ENCODE results near the gene CENPE.
A peak's percentile ranks its signal among the peaks of the same experiment; 100 is the strongest.

The CENPE gene

GRCh38 chr4:103118166-103118565, 80.0 kb downstream of the CENPE start:
- no peak for DNase-seq

GRCh38 chr4:103111598-103111997, 86.5 kb downstream of the CENPE start:
- no peak for DNase-seq

DNA sequence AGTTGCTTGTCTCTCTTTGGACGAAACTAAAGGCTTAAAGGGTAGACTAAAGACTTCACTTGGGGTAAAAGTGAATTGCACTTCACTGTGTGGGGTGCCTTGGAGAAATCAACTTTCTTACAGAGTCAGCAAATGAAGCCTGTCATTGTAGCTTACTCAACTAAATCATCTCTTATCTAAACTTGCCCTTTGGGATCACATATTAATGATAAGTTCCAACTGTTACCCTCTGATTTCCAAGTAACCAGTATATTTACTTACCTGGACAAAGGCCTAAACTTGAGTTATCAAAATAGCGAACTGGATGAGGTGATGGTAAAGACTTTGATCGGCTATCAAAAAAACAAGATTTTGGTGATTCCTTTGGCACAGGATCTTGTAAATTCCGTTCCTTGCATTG, 89.6 kb downstream of the CENPE start:
- no peak for DNase-seq

DNA sequence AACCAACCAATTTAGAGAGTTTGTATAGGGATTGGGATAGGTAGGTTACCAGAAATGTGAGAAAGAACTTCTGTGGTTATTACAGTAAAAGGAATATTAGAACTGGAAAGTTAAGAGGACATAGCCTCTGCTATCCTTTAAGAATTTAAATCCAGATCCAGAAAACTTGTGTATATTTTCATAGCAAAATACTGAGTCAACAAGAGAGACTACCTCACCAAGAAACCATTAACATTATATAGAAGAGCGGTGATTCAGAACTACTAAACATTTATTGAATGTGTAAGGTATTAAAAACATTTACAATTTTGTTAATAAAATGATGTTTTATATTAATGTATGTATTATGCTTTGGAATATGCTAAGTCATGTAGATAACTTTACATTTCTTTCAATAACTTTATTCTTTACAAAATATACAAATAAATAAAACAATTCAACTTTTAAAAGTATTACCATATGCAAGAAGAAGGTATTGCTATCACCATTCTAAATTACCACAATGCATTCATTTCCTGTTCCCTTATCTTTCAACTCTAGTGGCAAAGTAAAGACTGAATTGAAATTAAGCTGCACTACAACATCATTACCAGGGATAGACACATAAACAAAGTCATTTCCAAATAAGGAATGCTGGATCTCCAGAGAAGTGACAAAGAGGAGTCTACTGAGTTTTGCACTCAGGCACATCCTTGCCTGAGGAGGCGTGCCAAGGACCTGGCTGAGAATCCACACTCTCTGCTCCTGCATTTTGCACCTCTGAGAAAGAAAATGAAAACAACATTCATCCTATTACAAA, 92.4 kb downstream of the CENPE start:
- no peak for DNase-seq

DNA sequence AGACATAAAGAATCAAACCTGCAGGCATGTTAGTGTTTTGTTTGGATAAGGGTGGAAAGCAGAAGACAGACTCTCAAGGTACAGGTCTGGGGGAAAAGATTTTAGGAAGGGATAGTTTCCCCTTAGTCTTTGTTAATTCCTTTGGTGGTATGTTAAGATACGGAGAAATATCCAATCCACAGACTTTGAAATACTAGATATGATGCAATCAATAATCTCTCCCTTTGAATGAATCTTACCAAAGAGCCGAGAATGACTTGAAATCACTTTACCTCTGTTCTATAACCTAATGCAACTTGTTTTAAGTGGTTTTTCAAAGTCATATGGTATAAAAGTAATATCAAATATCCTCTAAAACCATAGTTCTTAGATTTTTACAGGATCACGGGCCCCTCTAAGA, 93.3 kb downstream of the CENPE start:
- DNase-seq, result no peak

GRCh38 chr4:103100691-103101090, 97.5 kb downstream of the CENPE start:
- DNase-seq, result no peak

GRCh38 chr4:103099691-103100392, 98.3 kb downstream of the CENPE start, which contains the start of gene BDH2:
TSS of gene BDH2 (minus strand) at chr4:103099834. CDS start at chr4:103096254, 3,580 bp downstream.
- DNase-seq, result peak; percentile 89

DNA sequence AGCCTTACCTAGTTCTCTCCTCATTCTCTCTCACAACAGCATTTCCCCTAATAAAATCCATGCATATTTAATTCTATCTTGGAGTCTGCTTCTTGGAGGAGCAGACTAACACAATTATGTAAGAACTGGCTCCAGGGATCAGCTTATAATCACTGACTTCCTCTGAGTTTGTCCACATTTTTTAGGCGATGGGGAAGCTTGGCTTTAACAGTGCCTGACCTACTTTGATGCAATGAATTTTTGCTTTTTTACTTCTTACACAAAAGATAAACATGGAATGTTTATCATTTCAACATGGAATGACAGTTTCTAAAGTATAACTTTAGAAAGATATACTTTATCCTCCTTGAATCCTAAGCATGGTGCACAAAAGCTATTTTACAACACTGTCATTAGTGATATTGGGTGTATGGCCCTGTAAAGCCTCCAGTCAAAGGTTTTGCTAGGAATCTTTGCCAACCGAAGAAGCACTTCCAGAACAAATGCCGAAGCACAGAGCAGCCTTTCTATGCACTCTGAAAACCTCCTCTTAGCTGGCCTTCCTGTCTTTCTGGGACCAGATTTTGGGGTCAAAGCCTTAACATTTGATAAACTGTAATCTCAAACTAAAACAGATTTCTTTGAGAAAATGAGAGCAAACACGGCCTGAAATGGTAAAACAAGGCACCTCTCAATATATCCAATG, 99.2 kb downstream of the CENPE start:
- no peak for DNase-seq

DNA sequence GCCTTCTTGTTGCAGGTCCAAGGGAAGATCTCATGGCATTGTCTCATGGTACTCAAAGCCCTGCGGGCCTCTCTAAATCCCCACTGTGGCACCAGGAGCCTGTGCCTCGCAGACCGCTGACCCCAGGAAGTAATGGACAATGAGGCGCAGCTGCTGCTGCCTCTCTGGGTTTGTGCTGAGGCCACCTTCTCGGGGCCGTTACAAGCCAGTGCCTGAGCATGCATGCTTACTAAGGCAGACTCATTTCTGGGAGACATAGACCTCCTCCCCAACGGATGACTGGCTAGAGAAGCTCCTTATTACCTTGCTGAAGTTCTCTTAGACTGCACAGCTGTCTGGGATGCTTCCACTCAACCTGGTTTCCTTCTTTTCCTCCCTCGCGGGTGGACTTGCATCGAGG, 99.8 kb downstream of the CENPE start:
- DNase-seq, result no peak

DNA sequence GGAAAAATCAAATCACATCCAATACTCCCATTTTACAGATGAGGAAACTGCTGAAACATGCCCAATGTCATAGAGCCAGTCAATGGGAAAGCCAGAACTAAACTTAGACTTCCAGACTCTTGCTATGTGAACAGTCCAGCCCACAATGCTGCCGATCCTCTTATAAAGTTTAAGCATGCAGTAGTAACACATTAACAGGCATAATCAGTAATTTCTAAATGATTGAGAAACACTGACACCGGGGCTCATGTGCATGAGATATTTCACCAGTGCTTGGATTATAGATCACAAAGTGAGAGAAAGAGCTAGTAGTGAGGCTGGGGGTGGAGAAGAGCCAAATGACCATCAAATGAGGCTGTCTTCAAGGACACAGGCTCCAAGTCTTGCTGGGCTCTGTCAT, 101.0 kb downstream of the CENPE start:
- no peak for DNase-seq

GRCh38 chr4:103095080-103095479, 103.1 kb downstream of the CENPE start:
- no peak for DNase-seq

GRCh38 chr4:103092245-103092644, 105.9 kb downstream of the CENPE start:
- no peak for DNase-seq

DNA sequence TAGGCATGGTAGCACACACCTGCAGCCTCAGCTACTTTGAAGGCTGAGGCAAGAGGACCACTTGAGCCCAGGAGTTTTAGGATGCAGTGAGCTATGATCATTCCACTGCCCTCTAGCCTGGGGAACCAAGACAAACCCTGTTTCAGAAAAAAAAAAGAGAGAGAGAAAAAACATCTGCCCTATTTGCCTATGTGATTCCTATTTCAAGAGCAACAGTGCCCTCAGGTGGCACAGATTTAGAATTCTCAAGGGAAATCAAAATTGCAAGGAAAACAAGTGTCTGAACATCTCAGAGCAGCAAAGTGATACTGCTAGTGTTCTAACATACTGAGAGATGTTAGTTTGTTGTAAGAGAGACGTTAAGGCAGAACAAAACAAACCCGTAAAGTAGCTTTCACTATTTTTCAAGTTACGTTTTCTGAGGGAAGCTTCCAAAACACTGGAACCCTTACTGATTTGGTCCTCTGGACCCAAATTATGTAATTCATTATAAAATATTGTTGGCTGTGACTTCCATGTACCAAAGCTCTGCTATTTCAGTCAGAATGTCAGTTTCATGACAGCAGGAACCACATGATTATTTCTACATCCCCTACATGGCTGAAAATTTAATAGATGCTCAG, 106.4 kb downstream of the CENPE start:
- DNase-seq, result peak; percentile 63

- DNase-seq, result no peak
Measured at GRCh38 chr4:103089481-103089880, 108.7 kb downstream of the CENPE start.

GRCh38 chr4:103086551-103086950, 111.6 kb downstream of the CENPE start:
- DNase-seq, result no peak

GRCh38 chr4:103085555-103086196, 112.5 kb downstream of the CENPE start:
- DNase-seq, result no peak

- no peak for DNase-seq
Measured at GRCh38 chr4:103079621-103080020, 118.5 kb downstream of the CENPE start.

DNA sequence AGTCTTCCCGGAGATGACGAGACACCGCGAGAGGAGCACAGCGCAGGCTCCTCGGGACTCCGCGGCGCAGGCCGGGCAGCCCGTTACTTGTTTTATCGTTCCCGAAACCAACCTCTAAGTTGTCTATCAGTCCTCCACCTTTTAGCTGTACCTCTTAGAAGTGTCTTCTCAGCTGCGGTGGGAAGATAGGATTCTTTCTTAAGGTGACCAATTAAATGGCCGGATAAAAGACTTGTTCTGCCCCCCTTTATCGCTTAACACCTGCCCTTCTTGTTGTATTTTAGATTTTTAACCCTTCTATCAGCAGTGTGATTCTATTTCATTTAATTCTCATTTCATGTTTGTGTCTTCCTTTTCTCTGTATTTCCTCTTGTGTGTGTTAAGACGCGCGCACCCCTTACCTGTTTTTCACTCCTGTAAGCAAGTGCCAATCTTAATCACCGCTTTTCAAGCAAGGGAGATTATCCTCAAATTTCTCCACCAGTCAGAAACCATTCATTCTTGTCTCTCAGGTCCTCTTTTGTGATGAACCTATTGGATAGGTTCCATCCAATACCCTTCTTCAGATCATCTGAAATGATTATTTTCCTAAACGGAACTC, 121.3 kb downstream of the CENPE start, which contains the start of gene SLC9B2:
SLC9B2 (minus strand) TSS at position 15 of the 601 bp plus-strand sequence. CDS start 9,211 bp downstream, outside the sequence.
- DNase-seq, result peak; percentile 18

- DNase-seq, result peak; percentile 71
Measured at GRCh38 chr4:103075894-103076746, 122.0 kb downstream of the CENPE start.

GRCh38 chr4:103075435-103075893, 122.7 kb downstream of the CENPE start:
- no peak for DNase-seq

Data from activated CD4-positive, alpha-beta T cell treated with anti-CD3 and anti-CD28 coated beads, Interleukin-2, amount 50 U/mL, for 16 hours (primary cell).